ENCODE data around the gene PROS1. TPM values are rescaled to one million over a fixed set of nuclear protein-coding genes. Genes with fewer than 3 reads are reported as not detected.

Gene PROS1
- total RNA-seq, 4 donors from 2014 or later: 9.3 to 25.0 (median 15.5) TPM

GRCh38 chr3:94009608-94010007 lies 35.9 kb upstream of the PROS1 start:
- Histone ChIP-seq H3K27ac (no peak overlapping the region), H3K27me3 (no peaks in the 10 kb centered on the region), H3K9me3 (no peaks in the 10 kb centered on the region), H3K36me3 (peaks cover 0 to 4% (median 0%) of the 10 kb centered on the region in 3 donors), H3K4me1 (no peaks in the 10 kb centered on the region), H3K4me3 (no peak overlapping the region)
- DNase-seq: no peak
- TF ChIP-seq CTCF (IDR thresholded peaks at IDR 0.05) (no peak), POLR2A (IDR thresholded peaks at IDR 0.05) (no peak)

- Histone ChIP-seq H3K4me3 (no peak overlapping the region), H3K27me3 (no peaks in the 10 kb centered on the region), H3K36me3 (peaks cover 0 to 4% (median 0%) of the 10 kb centered on the region in 3 donors), H3K4me1 (no peaks in the 10 kb centered on the region), H3K27ac (no peak overlapping the region), H3K9me3 (no peaks in the 10 kb centered on the region)
- no peak for TF ChIP-seq POLR2A (IDR thresholded peaks at IDR 0.05)
- TF ChIP-seq CTCF (IDR thresholded peaks at IDR 0.05): no peak
- no peak for DNase-seq
Measured at GRCh38 chr3:94008253-94008652, 34.6 kb upstream of the PROS1 start.

- no peaks in the 10 kb centered on the region for H3K4me1 ChIP-seq
- H3K36me3 ChIP-seq: peaks cover 0 to 4% (median 0%) of the 10 kb centered on the region in 3 donors
- no peaks in the 10 kb centered on the region for H3K9me3 ChIP-seq
- H3K27ac ChIP-seq: no peak overlapping the region
- H3K4me3 ChIP-seq: peak overlapping the region in 2 of 4 donors; percentile 16 to 31
- DNase-seq: peak in 1 of 3 donors; percentile 59
- TF ChIP-seq CTCF (IDR thresholded peaks at IDR 0.05) (peak; percentile 31 to 93 (median 81)), POLR2A (IDR thresholded peaks at IDR 0.05) (no peak)
- no peaks in the 10 kb centered on the region for H3K27me3 ChIP-seq
Measured at GRCh38 chr3:94004301-94004910, 30.7 kb upstream of the PROS1 start.

GRCh38 chr3:94001827-94002495 lies 28.3 kb upstream of the PROS1 start:
- Histone ChIP-seq H3K27me3 (no peaks in the 10 kb centered on the region), H3K4me1 (no peaks in the 10 kb centered on the region), H3K27ac (no peak overlapping the region), H3K36me3 (peaks cover 0 to 2% (median 0%) of the 10 kb centered on the region in 3 donors), H3K9me3 (no peaks in the 10 kb centered on the region), H3K4me3 (no peak overlapping the region)
- no peak for TF ChIP-seq CTCF (IDR thresholded peaks at IDR 0.05)
- TF ChIP-seq POLR2A (IDR thresholded peaks at IDR 0.05): no peak
- DNase-seq: no peak

- TF ChIP-seq CTCF (IDR thresholded peaks at IDR 0.05): no peak
- no peak for TF ChIP-seq POLR2A (IDR thresholded peaks at IDR 0.05)
- no peaks in the 10 kb centered on the region for H3K9me3 ChIP-seq
- no peak for DNase-seq
Measured at GRCh38 chr3:94001191-94001590, 27.5 kb upstream of the PROS1 start.

More at GRCh38 chr3:94001191-94001590, 27.5 kb upstream of the PROS1 start:
- no peak overlapping the region for H3K4me3 ChIP-seq
- H3K27ac ChIP-seq: no peak overlapping the region
- H3K4me1 ChIP-seq: no peaks in the 10 kb centered on the region
- H3K36me3 ChIP-seq: no peaks in the 10 kb centered on the region
- no peaks in the 10 kb centered on the region for H3K27me3 ChIP-seq
